AG08396 (cell line): ENCODE data around the gene OAS3.
"Not testable (repeated sequence)": the region's sequence is repeated elsewhere in the genome, so short reads cannot be mapped to it uniquely, and the experiment has no call there.

Experiments used
- DNase-seq: peaks from one replicate; pipeline ENCODE4 v3.0.0; 2012; ENCODE audit warnings: low spot score, mixed read lengths

OAS3 gene, protein sequence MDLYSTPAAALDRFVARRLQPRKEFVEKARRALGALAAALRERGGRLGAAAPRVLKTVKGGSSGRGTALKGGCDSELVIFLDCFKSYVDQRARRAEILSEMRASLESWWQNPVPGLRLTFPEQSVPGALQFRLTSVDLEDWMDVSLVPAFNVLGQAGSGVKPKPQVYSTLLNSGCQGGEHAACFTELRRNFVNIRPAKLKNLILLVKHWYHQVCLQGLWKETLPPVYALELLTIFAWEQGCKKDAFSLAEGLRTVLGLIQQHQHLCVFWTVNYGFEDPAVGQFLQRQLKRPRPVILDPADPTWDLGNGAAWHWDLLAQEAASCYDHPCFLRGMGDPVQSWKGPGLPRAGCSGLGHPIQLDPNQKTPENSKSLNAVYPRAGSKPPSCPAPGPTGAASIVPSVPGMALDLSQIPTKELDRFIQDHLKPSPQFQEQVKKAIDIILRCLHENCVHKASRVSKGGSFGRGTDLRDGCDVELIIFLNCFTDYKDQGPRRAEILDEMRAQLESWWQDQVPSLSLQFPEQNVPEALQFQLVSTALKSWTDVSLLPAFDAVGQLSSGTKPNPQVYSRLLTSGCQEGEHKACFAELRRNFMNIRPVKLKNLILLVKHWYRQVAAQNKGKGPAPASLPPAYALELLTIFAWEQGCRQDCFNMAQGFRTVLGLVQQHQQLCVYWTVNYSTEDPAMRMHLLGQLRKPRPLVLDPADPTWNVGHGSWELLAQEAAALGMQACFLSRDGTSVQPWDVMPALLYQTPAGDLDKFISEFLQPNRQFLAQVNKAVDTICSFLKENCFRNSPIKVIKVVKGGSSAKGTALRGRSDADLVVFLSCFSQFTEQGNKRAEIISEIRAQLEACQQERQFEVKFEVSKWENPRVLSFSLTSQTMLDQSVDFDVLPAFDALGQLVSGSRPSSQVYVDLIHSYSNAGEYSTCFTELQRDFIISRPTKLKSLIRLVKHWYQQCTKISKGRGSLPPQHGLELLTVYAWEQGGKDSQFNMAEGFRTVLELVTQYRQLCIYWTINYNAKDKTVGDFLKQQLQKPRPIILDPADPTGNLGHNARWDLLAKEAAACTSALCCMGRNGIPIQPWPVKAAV

DNA sequence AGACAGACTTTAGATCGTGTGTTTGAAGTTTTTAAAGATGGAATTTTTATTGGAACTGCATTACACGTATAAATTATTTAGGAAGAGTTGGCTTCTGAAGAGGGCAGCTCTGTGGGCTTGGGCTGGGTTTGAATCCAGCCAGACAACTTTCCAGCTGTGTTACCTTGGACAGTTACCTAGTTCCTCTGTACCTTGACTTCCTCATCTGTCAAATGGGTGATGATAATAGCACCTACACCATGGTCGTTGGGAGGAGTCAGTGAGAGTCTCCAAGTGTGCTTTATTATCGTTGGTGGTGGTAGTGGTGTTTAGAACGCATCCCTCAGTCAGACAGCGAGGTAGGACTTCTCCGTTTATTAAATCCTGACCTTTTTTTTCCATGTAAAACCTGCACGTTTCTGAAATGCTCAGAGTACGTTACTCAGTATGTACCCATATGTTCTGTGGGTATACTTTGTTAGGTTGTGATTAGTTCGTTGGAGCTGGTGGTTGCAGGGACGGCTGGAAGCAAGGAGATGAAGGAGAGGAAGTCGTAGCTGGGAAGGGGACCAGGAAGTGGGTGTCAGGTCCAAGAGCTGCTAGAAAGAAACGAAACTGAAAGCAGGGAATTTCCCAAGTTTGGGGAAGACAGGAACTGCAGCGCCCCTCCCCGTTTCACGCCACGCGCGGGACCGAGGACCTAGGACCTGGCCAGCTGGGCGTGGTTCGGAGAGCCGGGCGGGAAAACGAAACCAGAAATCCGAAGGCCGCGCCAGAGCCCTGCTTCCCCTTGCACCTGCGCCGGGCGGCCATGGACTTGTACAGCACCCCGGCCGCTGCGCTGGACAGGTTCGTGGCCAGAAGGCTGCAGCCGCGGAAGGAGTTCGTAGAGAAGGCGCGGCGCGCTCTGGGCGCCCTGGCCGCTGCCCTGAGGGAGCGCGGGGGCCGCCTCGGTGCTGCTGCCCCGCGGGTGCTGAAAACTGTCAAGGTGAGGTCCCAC, at the start of gene OAS3:
TSS of gene OAS3 (plus strand) at position 734 of the 979 bp plus-strand sequence. CDS start at position 791, 57 bp downstream.
- peak; percentile 85 for DNase-seq

DNA sequence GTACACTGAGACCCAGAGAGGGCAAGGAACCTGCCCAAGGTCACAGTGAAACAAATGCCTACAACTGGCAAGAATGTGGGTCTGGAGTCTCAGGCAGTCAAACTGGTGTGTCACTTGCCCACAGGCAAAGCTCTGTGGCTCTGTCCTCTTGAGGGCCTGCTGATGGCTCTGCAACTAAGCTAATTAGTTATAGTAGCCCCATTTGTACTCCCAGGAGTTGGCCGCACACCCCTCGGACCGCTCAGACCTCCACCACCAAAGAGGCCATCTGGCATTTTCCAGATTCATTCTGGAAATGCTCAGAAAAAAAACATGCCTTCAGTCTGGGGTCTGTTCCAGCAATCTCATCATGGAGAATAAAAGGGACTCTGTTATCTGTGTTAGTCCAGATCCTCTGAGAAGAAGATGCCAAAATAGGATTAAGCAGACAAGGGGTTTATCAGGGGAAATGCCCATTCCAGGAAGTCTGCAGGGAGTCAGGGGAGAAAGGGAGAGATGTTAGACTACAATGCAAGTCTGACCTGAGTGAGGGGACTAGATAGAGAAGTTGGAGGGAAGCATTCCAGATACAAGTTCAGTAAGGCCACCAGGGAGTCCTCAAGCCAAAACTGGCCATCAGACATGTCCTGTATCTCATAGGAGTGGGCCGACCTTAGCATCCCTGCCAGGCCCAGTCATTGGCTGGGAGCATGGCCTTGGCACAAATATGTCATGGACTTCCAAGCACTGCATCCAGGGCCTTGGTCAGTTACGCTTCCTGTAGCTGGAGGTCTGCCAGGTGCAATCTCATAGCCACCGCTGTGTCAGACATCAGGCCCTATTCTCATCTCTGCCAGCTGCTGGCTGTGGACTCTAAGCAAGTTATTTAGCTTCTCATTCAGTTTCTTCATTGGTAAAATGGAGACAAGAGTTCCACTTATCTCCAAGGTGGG, 46.9 kb upstream of the OAS3 start:
- no peak for DNase-seq

DNA sequence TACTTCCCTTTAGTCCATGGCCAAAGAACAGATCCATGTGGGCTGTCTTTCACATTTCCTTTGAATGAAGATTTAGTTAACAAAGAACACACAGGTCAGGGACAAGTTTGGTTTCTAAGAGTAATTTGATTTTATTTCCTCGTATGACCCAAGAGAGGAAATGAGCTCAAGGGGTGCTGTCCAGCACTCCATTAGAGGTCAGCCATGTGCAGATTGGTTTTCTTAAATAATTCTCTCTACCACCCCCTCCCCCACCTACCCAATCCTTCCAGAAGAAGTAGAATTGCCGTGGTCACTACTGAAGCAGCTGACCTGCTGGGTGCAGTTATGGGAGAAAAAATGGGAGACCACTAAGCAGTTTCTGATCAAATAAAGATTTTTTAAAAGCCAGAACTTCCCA, 45.4 kb upstream of the OAS3 start:
- no peak for DNase-seq

DNA sequence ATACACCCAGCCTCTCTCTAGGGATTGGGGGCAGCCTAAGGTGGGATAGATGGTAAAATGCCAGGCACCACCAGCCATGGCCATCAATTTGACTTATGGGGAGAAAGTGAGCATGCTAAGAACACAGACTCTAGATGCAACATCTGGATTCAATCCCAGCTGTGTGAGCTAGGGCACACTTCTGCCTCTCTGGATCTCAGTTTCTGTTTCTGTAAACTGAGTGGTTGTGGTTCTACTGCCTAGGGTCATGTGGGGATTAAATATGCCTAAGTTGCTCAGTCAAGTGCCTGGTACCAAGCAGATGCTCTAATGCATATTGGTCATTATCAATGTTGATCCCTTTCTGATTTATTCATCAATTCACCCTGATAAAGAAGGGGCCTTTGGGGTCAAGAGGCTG, 44.1 kb upstream of the OAS3 start:
- no peak for DNase-seq

DNA sequence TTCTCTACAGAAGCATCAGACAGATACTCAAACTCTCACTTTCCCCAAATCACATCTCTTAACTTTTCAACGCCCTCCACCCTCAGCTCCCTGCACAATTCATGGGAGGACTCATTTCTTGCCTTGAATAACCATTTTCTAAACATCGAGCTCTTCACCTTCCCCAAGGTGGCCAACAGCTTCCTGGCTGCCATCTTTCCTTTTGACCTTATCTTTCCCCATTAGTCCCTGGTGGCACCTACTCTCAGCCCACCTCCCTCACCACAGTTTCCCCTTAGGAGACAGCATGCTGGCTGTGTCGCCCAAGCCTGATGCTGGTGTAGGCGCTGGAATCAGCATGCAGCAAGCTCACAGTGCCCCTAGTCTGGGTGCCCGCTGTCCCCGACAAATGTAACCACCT, 39.9 kb upstream of the OAS3 start:
- DNase-seq: no peak

DNA sequence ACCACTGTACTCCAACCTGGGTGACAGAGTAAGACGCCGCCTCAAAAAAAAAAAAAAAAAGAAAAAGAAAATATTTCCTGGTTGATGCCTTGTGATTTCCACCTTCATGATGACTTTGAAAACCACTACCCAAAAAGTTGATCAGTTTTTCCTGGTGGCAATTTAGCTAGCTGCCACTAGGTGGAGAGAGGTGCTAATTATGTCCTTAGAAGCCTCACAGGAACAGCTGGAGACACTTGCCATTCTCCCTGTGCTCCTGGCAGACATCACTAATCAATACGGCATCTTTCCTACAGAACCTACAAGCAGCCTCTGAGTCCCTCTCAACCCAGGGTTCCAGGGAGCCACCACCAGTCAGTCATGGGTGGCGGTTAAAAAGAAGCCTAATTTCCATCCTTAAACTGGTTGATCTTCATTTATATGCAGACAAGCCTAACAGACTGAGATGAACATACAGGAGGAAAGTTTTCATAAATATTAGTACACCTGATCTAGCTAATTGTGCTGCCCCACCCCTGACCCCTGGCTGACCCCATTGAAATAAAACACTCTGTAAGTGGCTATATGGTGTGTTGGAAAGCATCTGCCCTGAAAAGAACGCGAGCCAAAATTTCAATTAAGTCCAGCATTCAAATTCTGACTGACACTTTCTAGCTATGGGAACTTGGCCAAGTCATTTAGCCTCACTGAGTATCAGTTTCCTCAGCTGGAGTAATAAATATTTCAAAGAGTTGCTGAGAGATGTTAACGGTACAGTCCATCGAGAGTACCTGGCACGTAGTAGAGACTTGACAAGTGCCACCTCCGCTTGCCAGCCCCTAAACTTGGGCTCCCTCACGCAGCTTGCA, 37.8 kb upstream of the OAS3 start:
- DNase-seq: peak; percentile 23

DNA sequence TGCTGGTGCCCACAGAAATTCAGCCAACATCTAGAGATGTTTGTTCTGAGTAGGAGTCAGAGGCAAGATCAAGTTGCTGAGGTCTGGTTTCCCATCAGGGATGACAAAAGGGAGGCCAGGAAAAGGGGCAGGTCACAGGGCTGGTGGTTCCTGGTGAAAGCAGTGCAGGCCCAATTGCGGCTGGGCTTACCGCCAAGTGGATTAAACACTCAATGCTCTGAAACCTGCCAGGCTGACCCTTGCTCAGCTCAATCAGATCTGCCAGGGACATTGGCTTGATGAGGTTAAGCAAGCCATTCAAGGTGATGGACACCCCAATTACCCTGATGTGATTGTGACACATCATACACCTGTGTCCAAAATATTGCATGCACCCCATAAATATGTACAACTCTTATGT, 37.0 kb upstream of the OAS3 start:
- no peak for DNase-seq

DNA sequence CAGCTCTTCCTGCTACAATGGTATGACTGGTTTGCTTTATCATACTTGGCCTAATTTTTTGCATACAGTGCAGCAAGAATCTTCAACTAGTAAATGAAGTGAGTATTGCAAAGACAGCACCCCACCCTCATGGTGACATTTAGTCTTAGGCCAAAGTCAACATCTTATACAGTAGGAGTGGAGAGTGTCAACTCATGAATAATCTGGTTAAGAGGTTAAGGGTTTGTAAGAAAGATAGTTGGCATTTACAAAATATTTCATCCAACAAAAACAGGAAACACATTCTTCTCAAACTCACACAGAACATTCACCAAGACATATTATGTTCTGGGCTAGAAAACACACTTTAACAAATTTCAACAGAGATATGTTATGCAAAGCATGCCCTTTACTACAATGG, 33.7 kb upstream of the OAS3 start:
- DNase-seq: no peak

DNA sequence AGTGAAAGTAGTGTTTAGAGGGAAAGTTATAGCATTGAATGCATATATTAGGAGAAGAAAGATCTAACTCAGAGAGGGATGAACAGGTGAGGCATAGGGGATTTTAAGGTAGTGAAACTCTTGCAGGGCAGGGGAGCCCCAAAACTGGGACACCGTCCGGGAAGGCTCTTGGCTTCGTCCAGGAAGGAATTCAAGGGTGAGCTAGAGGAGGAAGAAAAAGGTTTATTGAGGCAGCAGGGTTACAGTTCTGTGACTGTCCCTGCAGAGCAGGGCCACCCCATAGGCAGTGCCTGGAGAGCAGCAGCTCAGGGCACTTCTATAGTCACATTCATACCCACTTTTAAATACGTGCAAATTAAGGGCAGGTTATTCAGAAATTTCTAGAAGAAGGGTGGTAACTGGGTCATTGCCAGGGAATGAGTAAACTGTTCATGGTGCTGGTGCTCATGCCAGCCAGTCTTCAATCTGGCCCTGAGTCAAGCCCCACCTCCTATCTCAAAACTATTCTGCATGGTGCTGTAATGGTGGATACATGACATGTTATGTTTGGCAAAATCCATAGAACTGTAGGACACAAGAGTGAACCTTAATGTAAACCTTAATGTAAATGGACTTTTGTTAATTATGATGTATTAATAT, 32.7 kb upstream of the OAS3 start:
- no peak for DNase-seq

DNA sequence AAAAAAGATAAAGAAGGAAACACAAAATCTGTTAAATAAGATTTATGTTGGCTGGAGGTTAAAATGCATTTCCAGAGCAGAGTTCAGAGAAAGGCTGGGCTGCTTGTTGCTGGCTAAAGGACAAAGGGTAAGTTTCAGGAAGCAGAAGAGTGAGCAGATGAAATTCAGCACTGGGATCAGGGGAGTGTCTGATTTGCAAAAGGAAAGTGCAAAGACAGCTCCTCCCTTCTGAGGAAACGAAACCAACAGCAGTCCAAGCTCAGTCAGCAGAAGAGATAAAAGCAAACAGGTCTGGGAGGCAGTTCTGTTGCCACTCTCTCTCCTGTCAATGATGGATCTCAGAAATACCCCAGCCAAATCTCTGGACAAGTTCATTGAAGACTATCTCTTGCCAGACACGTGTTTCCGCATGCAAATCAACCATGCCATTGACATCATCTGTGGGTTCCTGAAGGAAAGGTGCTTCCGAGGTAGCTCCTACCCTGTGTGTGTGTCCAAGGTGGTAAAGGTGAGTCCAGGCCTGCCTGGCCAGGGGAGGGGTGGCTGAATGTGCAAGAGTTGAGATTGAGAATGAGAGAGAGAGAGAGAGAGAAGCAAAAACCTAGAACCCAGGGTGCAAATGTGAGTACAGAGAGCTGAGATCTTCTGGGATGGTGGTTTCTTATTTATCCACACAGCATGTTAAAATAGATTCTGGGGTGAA, 31.4 kb upstream of the OAS3 start, which contains the start of gene OAS1:
TSS of gene OAS1 (plus strand) at position 251 of the 703 bp plus-strand sequence. CDS start at position 329, 78 bp downstream.
- DNase-seq: peak; percentile 38

DNA sequence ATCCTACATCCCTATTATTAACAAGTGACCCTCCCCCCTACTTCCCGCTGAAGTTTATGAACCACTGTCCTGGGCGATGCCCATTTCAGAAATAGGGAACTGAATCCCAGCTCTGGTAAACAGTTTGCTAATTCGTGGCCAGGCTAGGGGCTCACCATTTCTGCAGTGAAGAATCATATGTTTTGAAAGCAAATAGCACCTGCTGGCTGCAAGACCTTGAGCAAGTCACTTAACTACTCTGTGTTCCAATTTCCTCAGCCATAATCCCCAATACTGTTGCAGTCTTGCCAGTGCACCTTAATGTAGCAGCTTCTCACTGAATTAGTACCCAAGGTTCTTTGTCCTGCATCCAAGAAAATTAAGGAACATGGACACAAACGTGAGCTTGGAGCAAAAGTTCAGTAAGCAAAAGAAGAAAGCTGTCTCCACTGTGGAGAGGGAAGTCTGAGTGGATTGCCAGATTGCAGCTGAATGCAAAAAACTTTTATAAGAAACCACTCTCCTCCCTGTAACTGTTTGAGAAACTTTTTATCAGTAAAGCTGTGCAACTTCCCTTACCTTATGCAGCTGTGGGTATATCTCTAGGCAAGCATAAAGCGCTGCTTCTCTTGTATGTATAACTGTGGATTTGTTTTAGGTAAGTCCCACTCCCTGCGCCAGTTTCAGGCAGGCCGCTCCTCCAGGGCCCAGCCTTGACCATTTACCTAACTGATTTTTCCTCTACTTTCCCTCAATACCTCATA, 30.7 kb upstream of the OAS3 start:
- DNase-seq: no peak

DNA sequence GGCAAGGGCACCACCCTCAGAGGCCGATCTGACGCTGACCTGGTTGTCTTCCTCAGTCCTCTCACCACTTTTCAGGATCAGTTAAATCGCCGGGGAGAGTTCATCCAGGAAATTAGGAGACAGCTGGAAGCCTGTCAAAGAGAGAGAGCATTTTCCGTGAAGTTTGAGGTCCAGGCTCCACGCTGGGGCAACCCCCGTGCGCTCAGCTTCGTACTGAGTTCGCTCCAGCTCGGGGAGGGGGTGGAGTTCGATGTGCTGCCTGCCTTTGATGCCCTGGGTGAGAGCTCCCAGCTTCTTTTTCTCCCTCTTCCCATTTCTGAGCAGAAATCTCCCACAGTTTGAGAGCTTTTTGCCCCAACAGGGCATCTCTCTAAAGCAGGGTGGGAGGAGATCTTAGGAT, 29.7 kb upstream of the OAS3 start:
- no peak for DNase-seq

DNA sequence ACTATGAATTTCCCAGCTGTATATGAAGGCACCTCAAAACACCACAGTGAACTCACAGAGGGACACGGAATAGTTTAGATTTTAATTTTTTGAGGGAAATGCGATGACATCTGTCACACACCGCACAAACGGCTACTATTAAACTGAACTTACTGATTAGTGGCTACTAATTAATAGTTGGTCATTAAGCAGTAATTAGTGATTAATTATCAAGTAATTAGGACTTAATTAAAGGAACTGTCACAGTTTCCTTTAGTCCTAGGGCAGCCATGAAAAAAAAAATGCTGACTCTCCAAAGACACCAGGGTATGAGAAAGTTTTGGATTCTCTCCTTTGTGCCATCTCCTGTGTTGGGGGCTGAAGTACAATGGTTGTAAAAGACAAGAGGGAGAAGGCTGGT, 28.6 kb upstream of the OAS3 start:
- no peak for DNase-seq

DNA sequence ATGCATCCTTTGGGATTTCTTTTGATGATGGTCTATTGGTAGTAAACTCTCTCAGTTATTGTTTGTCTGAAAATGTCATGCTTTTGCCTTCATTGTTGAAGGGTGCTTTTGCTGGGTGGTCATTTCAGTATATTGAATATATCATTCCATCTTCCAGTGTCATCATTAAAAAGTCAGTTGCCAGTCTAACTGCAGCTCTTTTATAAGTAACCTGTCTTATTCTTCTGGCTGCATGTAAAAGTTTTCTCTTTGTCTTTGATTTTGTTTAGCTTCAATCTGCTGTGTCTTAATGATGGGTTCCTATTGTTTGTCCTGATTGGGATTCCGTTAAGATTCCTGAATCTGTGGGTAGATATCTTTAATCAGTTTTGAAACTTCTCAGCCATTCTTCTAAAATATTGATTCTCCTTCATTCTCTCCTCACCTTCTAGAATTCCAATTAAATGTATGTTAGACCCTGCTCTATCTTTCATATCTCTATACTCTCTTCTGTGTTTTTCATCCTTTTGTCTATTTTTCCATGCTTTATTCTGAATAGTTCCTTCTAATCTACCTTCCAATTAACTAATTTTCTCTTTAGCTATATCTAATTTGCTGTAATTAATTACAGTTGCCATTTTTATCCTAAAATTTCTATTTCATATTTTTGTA, 25.1 kb upstream of the OAS3 start:
- no peak for DNase-seq

DNA sequence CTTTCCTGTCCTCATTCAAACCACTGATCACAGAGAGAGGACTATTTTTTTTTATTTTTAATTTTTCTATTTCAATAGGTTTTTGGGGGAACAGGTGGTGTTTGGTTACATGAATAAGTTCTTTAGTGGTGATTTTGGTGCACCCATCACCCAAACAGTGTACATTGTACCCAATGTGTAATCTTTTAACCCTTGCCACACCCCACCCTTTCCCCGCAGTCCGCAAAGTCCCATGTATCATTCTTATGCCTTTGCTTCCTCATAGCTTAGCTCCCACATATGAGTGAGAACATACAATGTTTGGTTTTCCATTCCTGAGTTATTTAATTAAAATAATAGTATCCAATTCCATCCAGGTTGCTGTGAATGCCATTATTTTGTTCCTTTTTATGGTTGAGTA, 24.4 kb upstream of the OAS3 start:
- not testable (repeated sequence) for DNase-seq

DNA sequence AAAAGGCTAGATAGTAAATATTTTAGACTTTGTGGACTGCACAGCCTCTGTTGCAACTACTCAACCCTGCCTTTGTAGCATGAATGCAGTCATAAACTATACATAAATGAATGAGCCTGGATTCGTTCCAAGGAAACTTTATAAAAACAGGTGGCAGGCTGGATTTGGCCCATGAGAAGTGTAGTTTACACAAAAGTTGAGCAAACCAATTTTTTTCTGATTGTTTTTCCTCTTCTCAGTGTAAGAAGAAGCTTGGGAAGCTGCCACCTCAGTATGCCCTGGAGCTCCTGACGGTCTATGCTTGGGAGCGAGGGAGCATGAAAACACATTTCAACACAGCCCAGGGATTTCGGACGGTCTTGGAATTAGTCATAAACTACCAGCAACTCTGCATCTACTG, 22.0 kb upstream of the OAS3 start:
- DNase-seq: no peak

DNA sequence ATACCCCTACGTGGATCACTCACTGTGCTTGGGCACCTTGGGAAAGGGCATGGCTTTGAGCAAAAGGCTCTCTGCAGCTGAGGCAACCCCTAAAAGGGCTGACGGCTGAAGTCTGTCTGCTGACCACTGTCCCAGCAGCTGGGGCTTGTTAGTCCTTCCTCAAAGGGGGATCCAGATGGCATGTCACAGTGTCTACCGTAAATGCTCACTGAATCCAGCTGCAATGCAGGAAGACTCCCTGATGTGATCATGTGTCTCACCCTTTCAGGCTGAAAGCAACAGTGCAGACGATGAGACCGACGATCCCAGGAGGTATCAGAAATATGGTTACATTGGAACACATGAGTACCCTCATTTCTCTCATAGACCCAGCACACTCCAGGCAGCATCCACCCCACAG, 19.2 kb upstream of the OAS3 start:
- no peak for DNase-seq
